GM12878 (cell line): ENCODE data around the gene CCT6B. TPM values are rescaled to one million over a fixed set of nuclear protein-coding genes. Genes with fewer than 3 reads are reported as not detected.

Experiments used
- ATAC-seq: fragments of 200-7000 bp; cut with Tn5 transposase; 3 replicates; pipeline ENCODE4 v1.9.1; 2020; ENCODE audit warnings: mild to moderate bottlenecking, moderate library complexity
- BruUV-seq: library from RNA; stranded (reverse); fragments of 400-500 nt; replicated peaks from 2 replicates; lab custom pipeline; 2021; lab: Mats Ljungman, UMichigan
- CTCF ChIA-PET: fragments of 300-600 bp; sonication (Branson Sonifier 250); formaldehyde crosslinking; extraction: SDS; loops from one replicate; lab custom pipeline; 2021; ENCODE audit warnings: inconsistent platforms; lab: Yijun Ruan, JAX
- POLR2A ChIA-PET: fragments of 350-600 bp; formaldehyde crosslinking; extraction: SDS; loops from one replicate; lab custom pipeline; 2021; ENCODE audit warnings: inconsistent platforms; lab: Charles Lee
- RAD21 ChIA-PET: fragments of 300-600 bp; sonication (Branson Sonifier 250); formaldehyde crosslinking; loops from one replicate; lab custom pipeline; 2023; ENCODE audit warnings: antibody characterized with exemption; ENCODE audit not compliant: unreplicated experiment; lab: Charles Lee
- SMC1A ChIA-PET: fragments of 300-600 bp; sonication (Branson Sonifier 250); formaldehyde crosslinking; loops from one replicate; lab custom pipeline; 2023; ENCODE audit not compliant: unreplicated experiment, uncharacterized antibody; lab: Charles Lee
- DNase-seq: peaks from one replicate; pipeline ENCODE4 v3.0.0-alpha.2; 2011; ENCODE audit warnings: low read depth, low spot score
- FAIRE-seq: peaks from 3 replicates; lab custom pipeline; 2011; peaks lifted over from hg19 to GRCh38; lab: Jason Lieb, UNC
- H2AFZ ChIP-seq: 2 replicates; pipeline ENCODE4 v1.6.0; 2011; ENCODE audit warnings: low read depth, low read length, control low read depth; ENCODE audit not compliant: control insufficient read depth
- H3K27ac ChIP-seq: 2 replicates; pipeline ENCODE4 v1.5.1; 2011; ENCODE audit warnings: control low read depth; ENCODE audit not compliant: control insufficient read depth, insufficient read depth
- H3K27me3 ChIP-seq, 2 experiments: replicated peaks in 1 of 2; 2 replicates each; pipeline versions ENCODE4 v1.6.0 to v1.6.1; 2011; ENCODE audit warnings: low read length in 1 of 2; ENCODE audit not compliant: control insufficient read depth in 2 of 2, insufficient read depth in 2 of 2
- H3K36me3 ChIP-seq, 2 experiments: 2 replicates each; pipeline ENCODE4 v1.5.1; 2011; ENCODE audit warnings: low read length in 1 of 2; ENCODE audit not compliant: control insufficient read depth in 2 of 2, insufficient read depth in 2 of 2
- H3K4me1 ChIP-seq: 2 replicates; pipeline ENCODE4 v1.6.1; 2011; ENCODE audit warnings: mild to moderate bottlenecking, low read length, moderate library complexity, mixed read lengths; ENCODE audit not compliant: control insufficient read depth, insufficient read depth
- H3K4me2 ChIP-seq: 2 replicates; pipeline ENCODE4 v1.6.0; 2011; ENCODE audit warnings: control low read depth; ENCODE audit not compliant: control insufficient read depth, insufficient read depth
- H3K4me3 ChIP-seq: fragments of 200-600 bp; sonication (generic); 2 replicates; pipeline ENCODE4 v1.5.1; 2016
- H3K79me2 ChIP-seq: 2 replicates; pipeline ENCODE4 v1.6.0; 2011; ENCODE audit warnings: low read length; ENCODE audit not compliant: control insufficient read depth, insufficient read depth
- H3K9ac ChIP-seq: 2 replicates; pipeline ENCODE4 v1.8.0; 2011; ENCODE audit warnings: low read length, control low read depth, mixed read lengths; ENCODE audit not compliant: control insufficient read depth, insufficient read depth
- H3K9me3 ChIP-seq: replicated peaks from 3 replicates; pipeline ENCODE4 v1.5.1; 2011; ENCODE audit warnings: mild to moderate bottlenecking, low read length; ENCODE audit not compliant: control insufficient read depth, insufficient read depth
- H4K20me1 ChIP-seq: 2 replicates; pipeline ENCODE4 v1.6.0; 2011; ENCODE audit not compliant: control insufficient read depth, insufficient read depth
- BACH1 ChIP-seq: fragments of 450-650 bp; IDR thresholded peaks from 2 replicates; pipeline ENCODE4 v1.6.1; 2017; ENCODE audit warnings: mild to moderate bottlenecking, borderline replicate concordance
- EED ChIP-seq: sonication (generic); IDR thresholded peaks from 2 replicates; pipeline ENCODE4 v1.6.1; 2016; ENCODE audit warnings: antibody characterized with exemption, low read depth
- ETV6 ChIP-seq, 2 experiments: fragments of 450-650 bp in 1 of 2; IDR thresholded peaks in 1 of 2; conservative IDR thresholded peaks in 1 of 2; 2 replicates each; pipeline ENCODE4 v1.6.1; 2014; ENCODE audit warnings: antibody characterized with exemption in 1 of 2, borderline replicate concordance in 1 of 2, low read depth in 1 of 2, mild to moderate bottlenecking in 1 of 2, moderate library complexity in 1 of 2
- MTA3 ChIP-seq: IDR thresholded peaks from 2 replicates; pipeline ENCODE4 v1.6.1; 2012; ENCODE audit warnings: low read length, inconsistent platforms, borderline replicate concordance
- NBN ChIP-seq: fragments of 450-650 bp; IDR thresholded peaks from 2 replicates; pipeline ENCODE4 v1.6.1; 2016
- NR2C2 ChIP-seq: IDR thresholded peaks from 2 replicates; pipeline ENCODE4 v1.6.1; 2011; ENCODE audit warnings: borderline replicate concordance, low read depth; ENCODE audit not compliant: control insufficient read depth, insufficient read length
- ZZZ3 ChIP-seq: IDR thresholded peaks from 2 replicates; pipeline ENCODE4 v1.6.1; 2011; ENCODE audit warnings: low read depth; ENCODE audit not compliant: control insufficient read depth, insufficient read length
- WGBS: methylation state at CpG from one replicate; pipeline ENCODE4 v1.1.6; 2016; ENCODE audit warnings: low lambda C conversion rate; ENCODE audit not compliant: insufficient replicate concordance, insufficient coverage; ENCODE audit errors: missing lambda C conversion rate; 5-methylcytosine and 5-hydroxymethylcytosine counted together
- in situ Hi-C: fragments of 300-500 bp; cut with MboI; formaldehyde crosslinking; loops from 9 replicates; pipeline ENCODE4 v1.14.3; 2018; ENCODE audit warnings: mixed read lengths
- intact Hi-C: fragments of 100-400 bp; cut with micrococcal nuclease; formaldehyde crosslinking; loops from one replicate; pipeline ENCODE4 v1.14.2; 2022; ENCODE audit not compliant: unreplicated experiment
- polyA plus RNA-seq, 11 experiments: library from polyadenylated mRNA; depleted of rRNA in 4 of 11; unstranded in 6 of 11; stranded (reverse) in 5 of 11; fragments of >200 nt; fragmentation: Nextera tagmentation in 4 of 11; fragmentation: Illumina TruSeq in 1 of 11; extraction: Ambion mirVana in 4 of 11; extraction: Trizol in 1 of 11; gene quantifications; 1 replicate in 1 of 11; 2 replicates in 10 of 11; pipeline versions ENCODE4 v1.2.1 to v1.2.3, GENCODE V29; 2011 to 2016; ENCODE audit warnings: inconsistent platforms in 2 of 11, missing spikeins in 2 of 11, low read depth in 1 of 11
- total RNA-seq, 4 experiments: library from RNA; depleted of rRNA in 3 of 4; stranded (reverse); fragments of >200 nt in 3 of 4; fragmentation: Illumina TruSeq in 1 of 4; extraction: Trizol in 1 of 4; gene quantifications; 2 replicates each; pipeline versions ENCODE4 v1.2.1 to v1.2.3, GENCODE V29; 2013 to 2021
- TF ChIP-seq, protein P1 (sequence below): IDR thresholded peaks from 2 replicates; pipeline ENCODE4 v1.6.1; 2012; ENCODE audit warnings: low read depth, low read length, improper control_type of control experiment

Gene CCT6B
- total and polyA plus RNA-seq, 10 of the 15 experiments (the other 5 are each of a cell fraction or from before 2014, with no cell fraction given) = 1.6 to 6.1 (median 2.6) TPM

DNA sequence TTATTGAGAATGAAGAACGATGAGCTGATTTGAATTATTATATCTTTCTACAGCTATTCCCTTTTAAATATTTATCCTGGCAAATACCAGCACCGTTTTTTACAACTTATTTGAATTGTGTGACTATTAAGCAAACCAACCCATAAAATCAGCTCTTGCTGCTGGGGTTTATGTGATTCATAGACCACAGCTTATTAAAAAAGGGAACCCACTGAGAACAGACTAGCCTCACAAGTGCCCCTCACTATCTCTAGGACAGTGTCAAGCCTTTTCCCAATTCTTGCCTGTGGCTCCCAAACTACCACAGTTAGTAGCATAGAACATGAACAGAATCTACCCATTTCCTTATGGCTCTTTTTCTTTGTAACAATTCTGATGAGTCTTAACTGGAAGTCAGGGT, 12.9 kb upstream of the CCT6B start:
- Histone ChIP-seq H3K27ac (no peak overlapping the region), H3K27me3 (no peaks in the 10 kb centered on the region), H3K36me3 (no peaks in the 10 kb centered on the region), H3K9ac (no peak overlapping the region), H4K20me1 (no peaks in the 10 kb centered on the region), H3K4me2 (no peak overlapping the region), H3K79me2 (no peaks in the 10 kb centered on the region)
- ChIA-PET SMC1A (interaction anchor here (0.7 to 1.1 kb wide), 4 partner anchors 10 to 144 kb away, joined by 3 to 4 read pairs (median 4); no protein-coding TSS in a partner anchor), RAD21 (no interaction called here), CTCF (interaction anchor here (0.8 to 2.2 kb wide), 5 partner anchors 8 to 145 kb away, joined by 3 to 14 read pairs (median 4); partner anchors contain the start of gene RAD51D), POLR2A (interaction anchor here (0.5 to 1.8 kb wide), 3 partner anchors 9 to 789 kb away, joined by 3 to 5 read pairs (median 3); no protein-coding TSS in a partner anchor)
- in situ Hi-C loops = no loop called here
- BruUV-seq = no TSS peak
- TF ChIP-seq BACH1 = no peak
- no peak for TF ChIP-seq ETV6 (conservative IDR thresholded peaks at IDR 0.05 in 1 of 2, IDR thresholded peaks at IDR 0.05 in 1 of 2; ENCODE audit: borderline replicate concordance in 1 of 2, low read depth in 1 of 2)
- no peak for TF ChIP-seq NR2C2
- TF ChIP-seq NBN = no peak
- no peak for TF ChIP-seq ZZZ3
- TF ChIP-seq MTA3 = no peak
- TF ChIP-seq, protein P1, sequence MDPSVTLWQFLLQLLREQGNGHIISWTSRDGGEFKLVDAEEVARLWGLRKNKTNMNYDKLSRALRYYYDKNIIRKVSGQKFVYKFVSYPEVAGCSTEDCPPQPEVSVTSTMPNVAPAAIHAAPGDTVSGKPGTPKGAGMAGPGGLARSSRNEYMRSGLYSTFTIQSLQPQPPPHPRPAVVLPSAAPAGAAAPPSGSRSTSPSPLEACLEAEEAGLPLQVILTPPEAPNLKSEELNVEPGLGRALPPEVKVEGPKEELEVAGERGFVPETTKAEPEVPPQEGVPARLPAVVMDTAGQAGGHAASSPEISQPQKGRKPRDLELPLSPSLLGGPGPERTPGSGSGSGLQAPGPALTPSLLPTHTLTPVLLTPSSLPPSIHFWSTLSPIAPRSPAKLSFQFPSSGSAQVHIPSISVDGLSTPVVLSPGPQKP = no peak
- no peak for TF ChIP-seq EED
- TF ChIP-seq, all 136 proteins: peak for 0
- no peak for FAIRE-seq
- H3K4me1 ChIP-seq = peaks cover 1% of the 10 kb centered on the region
- DNase-seq = no peak
- H3K9me3 ChIP-seq = no peaks in the 10 kb centered on the region
- WGBS = 2% methylated on average over 2 of the region's 2 CpGs
- intact Hi-C loops = no loop called here
- H2AFZ ChIP-seq = no peak overlapping the region
- H3K4me3 ChIP-seq = no peak overlapping the region
- no peak for ATAC-seq
